H54 (cell line): ENCODE results near the gene ZNF322.
"Not testable (repeated sequence)": the region's sequence is repeated elsewhere in the genome, so short reads cannot be mapped to it uniquely, and the experiment has no call there.

Experiments used
- DNase-seq: peaks from one replicate; pipeline ENCODE4 v3.0.0; 2011; ENCODE audit warnings: low spot score, mixed read lengths; ENCODE audit not compliant: insufficient read length
- FAIRE-seq: peaks from 3 replicates; lab custom pipeline; 2011; peaks lifted over from hg19 to GRCh38; lab: Jason Lieb, UNC
- POLR2A ChIP-seq: IDR thresholded peaks from 2 replicates; pipeline ENCODE4 v1.6.1; 2011; ENCODE audit warnings: low read depth, mild to moderate bottlenecking, low read length

ZNF322 gene

GRCh38 chr6:26659042-26659999 lies at the start of gene ZNF322:
Gene ZNF322 (minus strand): TSS chr6:26659746. CDS start chr6:26638553, 21,193 bp downstream.
- peak; percentile 64; the same call in 1 of the 2 replicates for TF ChIP-seq POLR2A
- FAIRE-seq (peak; percentile 73), DNase-seq (peak; percentile 84)

GRCh38 chr6:26705780-26706179 lies 46.2 kb upstream of the ZNF322 start:
- DNase-seq, FAIRE-seq: not testable (repeated sequence)

- FAIRE-seq, DNase-seq: not testable (repeated sequence)
These were observed 45.8 kb upstream of the ZNF322 start for GRCh38 chr6:26705352-26705751.

GRCh38 chr6:26701023-26701747 lies 41.6 kb upstream of the ZNF322 start:
- FAIRE-seq = not testable (repeated sequence)

GRCh38 chr6:26697496-26697895 lies 38.0 kb upstream of the ZNF322 start:
- FAIRE-seq = not testable (repeated sequence)

More at GRCh38 chr6:26701023-26701747, 41.6 kb upstream of the ZNF322 start:
- DNase-seq = not testable (repeated sequence)

GRCh38 chr6:26689324-26689947 lies 29.9 kb upstream of the ZNF322 start:
- DNase-seq, FAIRE-seq: not testable (repeated sequence)

More at GRCh38 chr6:26697496-26697895, 38.0 kb upstream of the ZNF322 start:
- not testable (repeated sequence) for DNase-seq

GRCh38 chr6:26682435-26683042 lies 23.0 kb upstream of the ZNF322 start:
- not testable (repeated sequence) for DNase-seq, FAIRE-seq

GRCh38 chr6:26673287-26673686 lies 13.7 kb upstream of the ZNF322 start:
- not testable (repeated sequence) for FAIRE-seq, DNase-seq

- not testable (repeated sequence) for FAIRE-seq, DNase-seq
These were observed 11.0 kb upstream of the ZNF322 start for GRCh38 chr6:26670558-26670957.

- peak; percentile 58 for FAIRE-seq
- not testable (repeated sequence) for DNase-seq
These were observed 10.5 kb upstream of the ZNF322 start for GRCh38 chr6:26670003-26670402.

- FAIRE-seq (no peak), DNase-seq (peak; percentile 21)
- no peak for TF ChIP-seq POLR2A
These were observed 435 bp upstream of the ZNF322 start for GRCh38 chr6:26660000-26660361.

- no peak for DNase-seq
- FAIRE-seq = no peak
- TF ChIP-seq POLR2A = no peak
These were observed 2.3 kb downstream of the ZNF322 start for GRCh38 chr6:26657256-26657655.

GRCh38 chr6:26653007-26653406 lies 6.5 kb downstream of the ZNF322 start:
- no peak for TF ChIP-seq POLR2A
- DNase-seq (no peak), FAIRE-seq (no peak)
